Eye (tissue), 1 donor: Measurements from ENCODE around the gene ACVR1C.

Experiments
- DNase-seq: peaks from one replicate; pipeline ENCODE4 v3.0.0-alpha.2; 2015

The ACVR1C gene

DNA sequence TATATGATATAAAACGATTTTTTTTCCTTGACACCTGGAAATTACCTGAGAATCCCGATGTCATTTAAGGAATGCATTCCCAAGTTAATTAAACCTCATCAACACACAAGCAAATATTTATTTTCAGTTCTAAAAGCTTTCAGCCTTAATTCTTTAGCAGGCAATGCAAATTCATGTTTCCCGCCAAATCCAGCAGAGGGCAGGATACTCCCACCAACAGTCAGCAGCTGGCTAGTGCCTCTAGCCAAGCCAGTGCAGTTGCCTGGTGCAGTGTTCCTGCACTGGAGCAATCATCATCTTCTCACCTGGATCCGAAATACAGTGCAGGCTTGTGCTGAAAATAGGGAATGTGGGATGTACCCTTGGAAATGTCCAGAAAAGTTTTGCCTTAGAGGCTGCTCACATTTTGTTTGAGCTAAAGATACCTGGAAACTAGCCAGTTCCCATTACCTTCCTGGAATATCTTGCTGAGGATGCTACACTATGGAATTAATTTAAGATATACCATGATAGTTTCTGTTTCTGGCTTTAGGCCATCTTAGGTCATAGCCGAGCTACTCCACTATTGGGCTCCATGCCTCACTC is 136.4 kb downstream of the ACVR1C start:
- peak; percentile 85 for DNase-seq

DNA sequence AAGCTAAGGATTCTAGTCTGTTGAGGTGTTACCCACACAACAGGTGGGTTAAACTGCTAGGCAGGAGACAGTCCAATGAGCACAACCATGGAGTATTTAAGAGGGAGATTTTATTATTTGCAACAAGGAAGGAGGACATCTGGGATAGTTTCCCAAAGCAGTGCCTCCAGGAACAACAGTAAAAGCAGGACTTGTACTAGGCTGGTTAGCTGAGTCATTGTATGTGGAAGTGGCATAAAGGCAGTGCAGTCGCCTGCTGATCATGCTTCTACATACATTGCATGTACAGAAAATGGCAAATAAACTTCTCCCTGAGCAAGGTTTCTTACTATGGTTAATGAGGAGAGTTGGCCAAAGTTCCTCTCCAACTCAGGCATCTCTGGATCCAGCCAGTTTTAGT is 138.7 kb downstream of the ACVR1C start:
- DNase-seq = no peak

DNA sequence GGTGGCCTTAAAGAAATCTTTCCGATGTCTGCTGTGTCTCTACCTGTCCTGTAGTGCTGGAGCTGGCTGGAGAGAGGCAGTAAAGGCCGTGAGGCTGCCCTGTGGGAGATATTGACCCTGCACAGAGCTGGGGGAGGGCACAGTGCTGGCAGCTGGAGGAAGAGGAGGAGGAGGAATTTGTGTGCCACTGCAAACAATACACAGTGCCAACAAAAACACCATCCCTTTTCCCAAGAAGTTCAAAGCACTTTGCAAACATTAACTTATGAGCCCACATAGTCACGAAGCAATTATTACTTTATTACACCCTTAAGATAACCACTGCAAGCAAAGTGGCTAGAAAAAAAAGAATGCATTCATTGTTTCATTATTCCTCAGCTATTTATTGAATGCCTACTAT is 139.8 kb downstream of the ACVR1C start:
- no peak for DNase-seq

DNA sequence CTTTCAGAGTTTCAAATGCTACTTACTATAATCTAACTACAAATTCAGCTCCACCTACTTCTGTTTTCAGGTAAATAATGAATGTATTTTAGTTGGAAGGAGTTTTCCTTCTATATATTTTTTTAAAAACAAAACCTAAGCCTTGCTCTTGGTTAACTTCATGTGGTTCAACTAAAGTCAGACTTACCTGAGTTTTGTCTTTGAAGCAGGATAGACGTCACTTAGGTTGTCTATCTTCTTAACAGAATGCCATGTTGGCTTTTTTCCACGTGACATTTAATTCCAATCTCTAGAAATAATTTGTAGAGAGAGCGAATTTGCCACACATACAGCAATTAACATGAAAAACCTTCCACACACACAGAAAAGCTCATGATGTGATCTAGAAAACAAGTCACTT is 140.9 kb downstream of the ACVR1C start:
- DNase-seq = no peak

DNA sequence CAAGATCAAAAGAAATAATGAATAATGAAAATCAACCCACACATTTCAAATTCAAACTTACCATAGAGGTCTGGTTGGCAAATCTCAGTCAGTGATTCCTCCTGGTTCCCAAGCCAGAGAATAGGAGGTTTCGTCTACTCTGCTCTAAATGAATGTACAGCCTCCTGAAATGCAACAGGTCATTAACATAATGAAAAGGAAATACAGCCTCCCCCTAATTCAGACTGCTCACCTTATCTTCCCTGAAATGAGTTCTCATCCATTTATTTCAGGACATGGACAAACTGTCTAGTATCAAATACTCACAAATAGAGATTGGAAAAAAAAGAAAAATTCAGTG is 141.4 kb downstream of the ACVR1C start:
- no peak for DNase-seq

DNA sequence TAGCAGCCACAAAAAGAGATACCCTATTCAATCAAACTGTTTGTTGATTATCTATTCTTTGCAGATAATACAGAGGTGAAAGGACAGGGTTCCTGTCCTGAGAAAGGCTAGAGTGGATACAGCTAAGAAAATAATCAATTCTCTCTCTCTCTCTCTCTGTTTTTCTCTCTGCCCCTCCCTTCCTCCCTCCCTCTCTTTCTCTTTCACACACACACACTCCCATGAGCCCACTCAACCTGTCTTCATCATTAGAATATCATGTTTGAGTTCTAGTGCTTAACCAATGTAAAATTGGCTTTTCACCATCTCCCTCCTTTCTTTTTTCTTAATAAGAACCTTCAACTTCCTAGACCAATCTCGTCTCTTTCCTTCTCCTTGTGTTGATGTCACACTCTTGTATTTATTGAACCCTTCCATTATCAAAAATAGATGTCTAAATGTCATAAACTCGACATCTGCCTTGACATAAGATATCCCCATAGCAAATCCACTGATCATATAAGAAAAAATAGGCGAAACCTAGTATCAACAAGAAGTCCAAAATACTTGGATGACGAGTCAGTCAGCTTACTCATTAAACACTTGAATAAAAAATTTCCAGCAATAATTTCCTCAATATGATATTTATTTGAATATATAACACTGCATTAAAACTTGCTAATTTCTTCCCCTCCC is 141.9 kb downstream of the ACVR1C start:
- peak; percentile 17 for DNase-seq

DNA sequence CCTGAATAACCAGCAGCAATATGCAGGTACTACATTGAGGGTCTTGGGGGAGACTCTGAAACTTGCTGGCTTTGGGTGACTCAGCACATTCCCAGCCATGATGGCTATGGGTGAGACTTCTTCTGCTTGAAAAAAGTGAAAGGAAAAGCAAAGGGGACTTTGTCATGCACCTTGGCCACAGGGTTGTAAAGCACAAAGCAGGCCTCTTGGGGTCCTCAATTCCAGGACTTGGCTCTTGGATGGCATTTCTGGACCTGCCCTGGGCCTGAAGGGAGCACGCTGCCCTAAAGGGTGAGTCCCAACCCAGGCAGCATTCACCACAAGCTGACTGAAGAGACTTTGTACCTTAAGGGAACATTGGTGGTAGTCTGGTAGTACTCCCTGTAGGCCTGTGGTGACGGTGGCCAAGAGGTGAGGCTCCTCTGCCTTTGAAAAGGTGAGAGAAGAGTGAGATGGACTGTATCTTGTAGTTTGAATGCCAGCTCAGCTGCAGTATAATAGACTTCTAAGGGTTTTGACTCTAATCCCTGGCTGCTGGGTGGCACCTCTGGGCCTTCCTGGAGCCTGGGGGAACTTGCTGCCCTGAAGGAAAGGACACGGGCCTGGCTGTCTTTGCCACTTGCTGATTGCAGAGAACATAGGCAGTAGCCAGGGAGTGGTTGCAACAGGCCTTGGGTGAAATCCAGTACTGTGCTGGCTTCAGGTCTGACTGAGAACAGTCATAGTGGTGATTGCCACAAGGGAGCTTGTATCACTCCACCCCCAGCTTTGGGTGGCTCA is 148.3 kb downstream of the ACVR1C start:
- DNase-seq = no peak

DNA sequence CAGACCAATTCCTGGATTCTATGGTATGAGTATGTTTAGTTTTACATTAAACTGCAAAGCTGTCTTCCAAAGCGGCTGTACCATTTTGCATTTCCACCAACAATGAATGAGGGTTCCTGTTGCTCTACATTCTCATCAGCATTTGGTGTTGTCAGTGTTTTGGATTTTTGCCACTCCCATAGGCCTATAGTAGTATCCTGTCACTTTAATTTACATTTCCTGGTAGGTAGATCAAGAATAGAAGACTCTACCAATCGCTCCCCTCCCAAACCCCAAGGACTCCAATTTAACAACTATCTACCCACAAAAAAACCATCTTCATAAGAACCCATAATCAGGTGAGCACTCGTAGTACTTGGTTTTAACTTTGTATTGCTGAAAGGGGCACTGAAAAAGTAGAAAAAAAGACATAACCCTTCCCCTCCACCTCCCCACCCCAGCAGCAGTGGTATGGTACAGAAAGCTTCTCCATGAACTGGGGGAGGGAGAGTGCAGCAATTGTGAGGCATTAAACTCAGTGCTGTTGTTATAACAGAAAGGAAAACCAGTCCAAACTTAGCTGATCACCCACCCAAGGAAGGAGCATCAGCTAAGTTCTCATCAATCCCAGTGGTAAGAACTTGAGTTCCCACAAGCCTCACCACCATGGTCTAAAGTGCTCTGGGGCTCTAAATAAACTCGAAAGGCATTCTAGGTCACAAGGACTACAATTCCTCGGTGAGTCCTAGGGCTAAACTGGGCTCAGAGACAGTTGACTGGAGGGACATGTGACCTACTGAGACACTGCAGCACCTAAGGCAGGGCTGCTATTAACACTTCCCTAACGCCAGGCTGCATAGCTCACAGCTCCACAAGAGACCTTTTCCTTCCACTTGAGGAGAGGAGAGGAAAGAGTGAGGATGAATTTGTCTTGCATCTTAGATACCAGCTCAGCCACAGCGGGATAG is 149.3 kb downstream of the ACVR1C start:
- no peak for DNase-seq

DNA sequence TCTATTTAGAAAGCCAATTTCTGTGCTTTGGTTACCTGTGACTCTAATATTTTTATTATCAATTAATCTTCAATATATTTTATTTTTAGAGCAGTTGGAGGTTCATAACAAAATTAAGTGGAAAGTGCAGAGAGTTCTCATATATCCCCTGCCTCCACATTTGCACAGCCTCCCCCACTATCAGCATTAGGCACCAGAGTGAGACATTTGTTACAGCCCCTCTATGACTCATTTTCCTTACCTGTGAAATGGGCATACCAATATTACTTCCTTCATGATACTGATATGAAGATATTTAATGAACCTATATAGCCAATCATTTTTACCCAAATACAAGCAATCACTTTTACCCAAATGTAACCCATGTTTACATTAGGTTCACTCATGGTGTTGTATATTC is 150.7 kb downstream of the ACVR1C start:
- DNase-seq = no peak

DNA sequence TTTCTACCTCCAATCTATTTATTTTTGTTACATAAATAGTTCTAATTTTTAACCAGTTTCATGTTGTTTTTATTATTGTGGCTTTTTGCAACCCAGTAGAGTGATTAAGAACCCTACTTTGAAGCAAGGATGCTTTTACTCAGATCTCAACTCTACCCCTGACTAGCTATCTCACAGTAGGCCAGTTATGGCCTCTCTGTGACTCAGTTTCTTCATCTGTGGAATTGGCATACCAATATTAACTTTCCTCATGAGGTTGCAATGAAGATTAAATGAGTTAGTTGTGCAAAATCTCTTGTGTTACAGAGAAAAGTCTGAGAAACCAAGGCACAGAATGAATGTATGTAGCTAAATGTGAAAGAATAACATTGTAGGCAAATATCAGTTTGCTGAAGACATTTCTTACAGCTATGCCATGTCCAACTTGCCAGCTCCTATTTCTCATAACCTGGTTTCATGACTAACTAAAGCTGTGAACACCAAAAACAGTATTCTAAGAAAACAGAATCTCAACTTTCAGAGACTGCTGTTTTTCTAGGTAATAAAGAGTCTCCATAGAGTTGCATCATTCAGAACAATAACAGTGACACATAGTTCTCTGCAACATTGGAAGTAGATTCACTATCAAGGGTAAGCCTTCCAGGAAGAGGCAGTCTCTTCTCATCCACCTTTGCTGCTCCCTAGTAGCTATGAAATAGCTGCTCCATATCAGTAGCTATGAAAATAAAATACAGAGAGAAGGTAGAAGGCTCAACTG is 151.5 kb downstream of the ACVR1C start:
- no peak for DNase-seq
